Measurements from ENCODE around the gene DHX35.
A peak's percentile ranks its signal among the peaks of the same experiment; 100 is the strongest.

DHX35 gene

GRCh38 chr20:38962044-38962927 lies at the start of gene DHX35:
TSS of gene DHX35 (plus strand) at chr20:38962344. CDS start at chr20:38962368, 24 bp downstream.
- DNase-seq: peak; percentile 95 to 98 (median 96)

GRCh38 chr20:38915355-38915754 lies 46.8 kb upstream of the DHX35 start:
- DNase-seq: no peak

GRCh38 chr20:38917657-38918056 lies 44.5 kb upstream of the DHX35 start:
- DNase-seq: no peak

GRCh38 chr20:38918172-38918571 lies 44.0 kb upstream of the DHX35 start:
- DNase-seq: no peak

DNA sequence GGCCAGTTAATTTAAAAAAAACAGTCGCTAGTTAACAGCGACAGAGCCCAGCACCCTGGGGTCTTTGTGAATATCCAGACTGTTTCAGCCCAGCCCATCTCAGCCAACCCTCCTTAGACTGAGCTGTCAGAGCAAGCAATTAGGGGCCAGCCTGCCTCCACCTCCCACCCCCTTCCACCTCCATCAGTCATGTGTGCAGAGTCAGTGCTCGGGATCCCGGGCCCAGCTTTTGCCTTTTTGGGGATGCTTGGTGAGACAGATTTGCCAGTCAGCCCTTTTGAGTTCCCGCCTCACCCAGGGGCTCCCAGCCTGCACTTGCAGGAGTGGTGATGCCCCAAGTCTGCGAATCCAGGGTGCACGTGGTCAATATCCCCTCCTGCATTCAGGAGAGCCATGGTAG lies 42.5 kb upstream of the DHX35 start:
- DNase-seq: no peak

DNA sequence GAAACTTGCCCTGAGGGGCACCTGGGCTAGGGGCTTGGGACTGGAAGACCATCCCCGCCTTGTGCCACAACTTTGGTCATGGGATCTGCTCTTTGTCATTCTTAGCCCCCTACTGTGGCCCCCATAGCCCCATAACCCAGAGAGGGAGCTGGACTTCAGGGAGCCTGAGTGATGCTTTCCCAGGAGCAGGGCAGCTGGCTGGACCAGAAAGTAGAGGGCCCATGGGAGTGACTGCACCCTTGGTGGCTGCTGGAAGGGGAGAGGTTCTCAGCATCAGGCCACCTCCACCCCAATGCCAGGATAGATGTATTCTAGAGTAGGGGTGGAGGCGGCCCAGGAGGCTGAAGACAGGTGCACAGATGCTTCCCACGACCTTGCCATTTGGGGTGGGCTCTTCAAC lies 41.7 kb upstream of the DHX35 start:
- no peak for DNase-seq

DNA sequence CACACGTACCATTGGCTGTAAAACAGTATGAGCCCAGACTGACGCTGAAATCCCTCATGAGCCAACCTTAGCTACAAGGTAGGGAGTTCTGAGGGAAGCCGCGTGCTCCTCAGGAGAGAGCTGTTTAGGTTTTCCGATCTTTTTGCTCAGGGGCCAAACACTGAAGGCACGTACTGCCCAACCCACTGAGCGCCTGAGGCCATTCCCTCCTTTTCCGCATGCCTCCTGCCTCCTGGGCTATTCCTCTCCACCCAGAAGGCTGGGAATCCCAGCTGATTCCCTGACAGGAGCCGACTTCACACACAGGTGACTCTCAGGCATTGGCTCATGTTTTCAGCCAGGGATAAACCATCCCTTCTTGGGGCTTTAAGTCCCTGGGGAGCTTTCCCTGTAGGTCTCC lies 41.3 kb upstream of the DHX35 start:
- DNase-seq: no peak

GRCh38 chr20:38924718-38925117 lies 37.4 kb upstream of the DHX35 start:
- no peak for DNase-seq

DNA sequence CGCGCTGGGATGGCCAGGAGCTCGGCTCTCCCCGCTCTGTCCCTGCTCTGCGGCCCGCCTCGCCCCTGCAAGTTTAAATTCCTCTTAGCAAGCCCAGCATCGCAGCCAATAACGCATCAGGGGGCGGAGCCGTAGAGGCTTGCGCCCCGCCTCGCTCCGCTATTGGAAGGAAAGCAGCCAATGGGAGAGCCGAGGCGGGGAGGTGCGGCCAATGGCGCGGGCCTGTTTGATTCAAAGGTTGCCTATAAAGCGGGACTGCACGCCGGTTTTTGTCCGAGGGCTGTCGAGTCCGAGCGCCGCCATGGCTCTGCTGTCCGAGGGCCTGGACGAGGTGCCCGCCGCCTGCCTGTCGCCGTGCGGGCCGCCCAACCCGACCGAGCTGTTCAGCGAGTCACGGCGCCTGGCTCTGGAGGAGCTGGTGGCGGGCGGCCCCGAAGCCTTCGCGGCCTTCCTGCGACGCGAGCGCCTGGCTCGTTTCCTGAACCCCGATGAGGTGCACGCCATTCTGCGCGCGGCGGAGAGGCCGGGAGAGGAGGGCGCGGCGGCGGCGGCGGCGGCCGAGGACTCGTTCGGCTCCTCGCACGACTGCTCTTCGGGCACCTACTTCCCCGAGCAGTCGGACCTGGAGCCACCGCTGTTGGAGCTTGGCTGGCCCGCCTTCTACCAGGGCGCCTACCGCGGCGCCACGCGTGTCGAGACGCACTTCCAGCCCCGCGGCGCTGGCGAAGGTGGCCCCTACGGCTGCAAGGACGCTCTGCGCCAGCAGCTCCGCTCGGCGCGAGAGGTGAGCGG lies 35.8 kb upstream of the DHX35 start, which contains the start of gene FAM83D:
FAM83D (plus strand) TSS at position 276 of the 792 bp plus-strand sequence; CDS start at position 302, 26 bp downstream.
- DNase-seq: peak; percentile 87 to 94 (median 90)

- DNase-seq: peak in 1 of 6 experiments; percentile 14
These were observed 35.1 kb upstream of the DHX35 start for GRCh38 chr20:38926934-38927616.

- no peak for DNase-seq
These were observed 34.1 kb upstream of the DHX35 start for GRCh38 chr20:38927902-38928578.

DNA sequence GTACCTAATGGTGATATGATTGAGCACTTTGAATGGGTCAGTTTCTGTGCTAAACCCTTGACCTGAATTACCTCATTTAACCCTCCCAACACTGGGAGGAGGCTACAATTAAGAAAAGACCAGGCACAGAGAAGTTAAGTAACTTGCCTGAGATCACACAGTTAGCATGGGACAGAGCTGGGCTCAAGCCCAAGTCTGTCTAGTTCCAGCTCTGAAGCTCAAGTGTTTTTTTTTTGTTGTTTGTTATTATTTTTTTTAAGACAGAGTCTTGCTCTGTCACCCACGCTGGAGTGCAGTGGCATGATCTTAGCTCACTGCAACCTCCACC lies 31.9 kb upstream of the DHX35 start:
- no peak for DNase-seq

DNA sequence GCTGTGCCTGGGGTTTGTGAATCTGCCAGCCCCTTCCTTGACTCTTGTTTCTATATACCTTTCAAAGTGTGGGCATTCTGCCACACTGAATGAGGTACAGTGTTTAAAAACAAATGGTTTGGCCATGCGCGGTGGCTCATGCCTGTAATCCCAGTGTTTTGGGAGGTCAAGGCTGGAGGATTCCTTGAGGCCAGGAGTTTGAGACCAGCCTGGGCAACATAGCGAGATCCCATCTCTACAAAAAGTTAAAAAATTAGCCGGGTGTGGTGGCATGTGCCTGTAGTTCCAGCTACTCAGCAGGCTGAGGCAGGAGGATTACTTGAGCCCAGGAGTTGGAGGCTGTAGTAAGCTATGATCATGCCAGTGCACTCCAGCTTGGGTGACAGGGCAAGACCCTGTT lies 30.2 kb upstream of the DHX35 start:
- DNase-seq: no peak

DNA sequence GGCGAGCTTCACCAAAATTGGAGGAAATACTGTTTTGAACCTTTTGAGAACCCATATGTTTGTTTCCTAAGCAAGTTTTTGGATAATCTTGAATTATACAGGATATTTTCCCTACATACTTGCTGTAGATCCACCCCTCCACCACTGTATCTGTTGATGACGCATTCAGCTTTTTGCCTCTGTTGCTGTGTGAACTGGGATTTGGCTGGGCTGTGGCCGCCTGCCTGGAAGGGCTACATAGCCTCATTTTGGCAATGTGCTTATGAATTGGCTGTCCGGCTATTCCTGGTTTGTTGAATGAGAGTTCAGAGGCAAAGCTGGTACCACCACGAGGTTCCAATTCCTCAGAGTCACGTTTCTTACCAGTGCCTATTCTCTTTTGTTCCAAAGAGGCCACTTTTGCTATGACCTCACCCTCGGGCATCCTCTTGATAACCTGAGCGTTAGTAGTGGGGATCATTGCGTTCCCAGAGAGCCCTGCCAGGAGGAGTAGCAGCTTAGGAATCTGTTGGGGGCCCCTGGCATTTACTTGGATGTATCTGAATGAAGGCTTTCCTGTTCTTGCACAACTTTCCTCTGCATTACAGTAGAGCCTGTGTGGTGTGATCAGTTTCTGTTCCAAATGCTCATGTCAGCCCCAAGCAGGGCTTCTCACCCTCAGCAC lies 29.6 kb upstream of the DHX35 start:
- no peak for DNase-seq

- no peak for DNase-seq
These were observed 27.6 kb upstream of the DHX35 start for GRCh38 chr20:38934530-38934929.

GRCh38 chr20:38935285-38935684 lies 26.9 kb upstream of the DHX35 start:
- no peak for DNase-seq

GRCh38 chr20:38935967-38936407 lies 26.2 kb upstream of the DHX35 start:
- DNase-seq: no peak

- no peak for DNase-seq
These were observed 25.1 kb upstream of the DHX35 start for GRCh38 chr20:38937000-38937399.

- no peak for DNase-seq
These were observed 24.1 kb upstream of the DHX35 start for GRCh38 chr20:38937978-38938473.

DNA sequence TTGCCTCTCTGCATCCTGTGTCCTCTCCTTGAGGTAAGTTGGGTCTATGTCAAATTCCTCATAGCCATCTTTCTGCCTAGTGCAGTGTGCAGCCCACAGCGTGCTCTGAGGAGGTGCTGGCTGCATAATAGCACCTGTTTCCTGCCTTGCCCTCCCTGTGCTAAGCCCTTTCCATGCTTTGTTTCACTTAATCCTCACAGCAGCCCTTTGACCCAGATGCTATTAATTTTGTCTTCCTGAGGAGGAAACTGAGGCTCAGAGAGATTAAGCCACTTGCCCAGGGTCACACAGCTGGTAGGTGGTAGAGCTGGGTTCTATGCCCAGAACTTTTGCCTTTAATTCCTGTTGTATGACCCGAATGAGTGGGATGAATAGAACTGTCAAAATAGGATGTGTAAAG lies 22.5 kb upstream of the DHX35 start:
- DNase-seq: no peak

DNA sequence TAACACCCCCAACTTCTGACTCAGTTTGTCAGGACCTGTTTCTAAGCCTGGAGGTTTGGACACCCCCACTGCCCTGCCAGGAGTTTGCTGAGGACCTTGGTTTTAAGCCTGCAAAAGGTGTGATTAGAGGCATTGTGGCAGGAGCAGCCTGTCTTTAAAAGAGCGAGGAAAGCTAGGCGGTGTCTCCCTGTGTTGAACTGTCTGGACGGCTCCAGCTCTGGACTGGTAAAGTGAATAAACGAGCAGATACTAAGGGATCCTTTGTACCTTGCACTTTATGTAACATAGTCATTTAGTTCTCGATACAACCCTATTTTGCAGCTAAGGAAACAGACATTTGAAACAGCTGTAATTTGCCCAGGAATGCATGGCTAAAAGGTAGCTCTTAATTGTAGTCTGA lies 21.5 kb upstream of the DHX35 start:
- no peak for DNase-seq
